HG03460 (cell line): ENCODE measurements around the gene VGLL4.

ENCODE experiments used
- ATAC-seq: cut with Tn5 transposase; IDR thresholded peaks from one replicate; pipeline ENCODE4 v1.9.1; 2021; ENCODE audit not compliant: unreplicated experiment

VGLL4 gene

GRCh38 chr3:11566916-11567315 is 76.8 kb downstream of the VGLL4 start:
- ATAC-seq, result no peak

- no peak for ATAC-seq
These were observed 77.2 kb downstream of the VGLL4 start for GRCh38 chr3:11566478-11566877.

- no peak for ATAC-seq
These were observed 77.8 kb downstream of the VGLL4 start for GRCh38 chr3:11565932-11566331.

- ATAC-seq, result no peak
These were observed 78.2 kb downstream of the VGLL4 start for GRCh38 chr3:11565492-11565891.

- ATAC-seq, result no peak
These were observed 78.6 kb downstream of the VGLL4 start for GRCh38 chr3:11565072-11565471.

- no peak for ATAC-seq
These were observed 79.1 kb downstream of the VGLL4 start for GRCh38 chr3:11564577-11565001.

- no peak for ATAC-seq
These were observed 79.9 kb downstream of the VGLL4 start for GRCh38 chr3:11563865-11564185.

GRCh38 chr3:11563159-11563864 is 80.4 kb downstream of the VGLL4 start:
- ATAC-seq, result no peak

- ATAC-seq, result no peak
These were observed 81.3 kb downstream of the VGLL4 start for GRCh38 chr3:11562277-11562881.

- no peak for ATAC-seq
These were observed 83.0 kb downstream of the VGLL4 start for GRCh38 chr3:11560746-11561145.

GRCh38 chr3:11559816-11560633 is 83.7 kb downstream of the VGLL4 start:
- ATAC-seq, result no peak

- no peak for ATAC-seq
These were observed 84.5 kb downstream of the VGLL4 start for GRCh38 chr3:11558918-11559815.

GRCh38 chr3:11558411-11558903 is 85.3 kb downstream of the VGLL4 start:
- no peak for ATAC-seq

- ATAC-seq, result no peak
These were observed 85.7 kb downstream of the VGLL4 start for GRCh38 chr3:11558002-11558401.

- ATAC-seq, result no peak
These were observed 86.7 kb downstream of the VGLL4 start for GRCh38 chr3:11556851-11557644.

GRCh38 chr3:11555881-11556633 is 87.7 kb downstream of the VGLL4 start:
- ATAC-seq, result no peak

- ATAC-seq, result no peak
These were observed 88.4 kb downstream of the VGLL4 start for GRCh38 chr3:11555211-11555782.

GRCh38 chr3:11554666-11555065 is 89.0 kb downstream of the VGLL4 start:
- ATAC-seq, result no peak

- no peak for ATAC-seq
These were observed 89.5 kb downstream of the VGLL4 start for GRCh38 chr3:11554236-11554610.
